HepG2 (cell line): ENCODE results near the gene ERMP1. TPM values are rescaled to one million over a fixed set of nuclear protein-coding genes. Genes with fewer than 3 reads are reported as not detected.
A peak's percentile ranks its signal among the peaks of the same experiment; 100 is the strongest.

ENCODE experiments used
- ATAC-seq: fragments of 200-7000 bp; cut with Tn5 transposase; 3 replicates; pipeline ENCODE4 v1.9.1; 2020; ENCODE audit warnings: mild to moderate bottlenecking, moderate library complexity
- BruUV-seq: library from RNA; stranded (reverse); fragments of 400-500 nt; replicated peaks from 2 replicates; lab custom pipeline; 2021; lab: Mats Ljungman, UMichigan
- CTCF ChIA-PET: fragments of 300-600 bp; formaldehyde crosslinking; extraction: SDS; loops from one replicate; lab custom pipeline; 2021; ENCODE audit warnings: low total read pairs, inconsistent platforms, low intra/inter-chr PET ratio; lab: Yijun Ruan, JAX
- POLR2A ChIA-PET: fragments of 350-600 bp; sonication (Branson Sonifier 250); formaldehyde crosslinking; loops from one replicate; lab custom pipeline; 2020; ENCODE audit warnings: antibody characterized with exemption, inconsistent platforms; lab: Yijun Ruan, JAX
- DNase-seq: peaks from one replicate; pipeline ENCODE4 v3.0.0-alpha.2; 2015; ENCODE audit warnings: low spot score
- FAIRE-seq: peaks from 3 replicates; lab custom pipeline; 2011; peaks lifted over from hg19 to GRCh38; lab: Jason Lieb, UNC
- H2AFZ ChIP-seq: one replicate; pipeline ENCODE4 v1.6.1; 2011; ENCODE audit warnings: low read length, inconsistent platforms
- H3K27ac ChIP-seq: fragments of 300-600 bp; 3 replicates; pipeline ENCODE4 v1.8.0; 2011; ENCODE audit warnings: mixed run types, mild to moderate bottlenecking, mixed read lengths, low read length, inconsistent platforms; ENCODE audit not compliant: insufficient read depth; ENCODE audit errors: extremely low read length
- H3K27me3 ChIP-seq, 2 experiments: fragments of 200-600 bp in 1 of 2; 2 replicates in 1 of 2; 3 replicates in 1 of 2; pipeline versions ENCODE4 v1.6.0 to v1.8.0; 2011; ENCODE audit warnings: low read length in 2 of 2, mild to moderate bottlenecking in 2 of 2, moderate library complexity in 2 of 2, inconsistent platforms in 1 of 2; ENCODE audit not compliant: insufficient read depth in 2 of 2, control insufficient read depth in 1 of 2
- H3K36me3 ChIP-seq, 2 experiments: fragments of 200-600 bp in 1 of 2; replicated peaks in 1 of 2; 2 replicates in 1 of 2; 3 replicates in 1 of 2; pipeline versions ENCODE4 v1.5.1 to v1.8.0; 2011; ENCODE audit warnings: low read length in 2 of 2, inconsistent platforms in 1 of 2; ENCODE audit not compliant: insufficient read depth in 2 of 2, control insufficient read depth in 1 of 2
- H3K4me1 ChIP-seq: 2 replicates; pipeline ENCODE4 v1.5.1; 2012; ENCODE audit warnings: low read length, inconsistent platforms; ENCODE audit not compliant: insufficient read depth
- H3K4me2 ChIP-seq: 2 replicates; pipeline ENCODE4 v1.6.0; 2011; ENCODE audit warnings: low read depth, low read length, inconsistent platforms
- H3K4me3 ChIP-seq, 3 experiments: fragments of 200-600 bp in 1 of 3; sonication (generic), shearing (Covaris generic) in 1 of 3; replicated peaks in 1 of 3; 2 replicates each; pipeline ENCODE4 v1.5.1; 2011 to 2016; ENCODE audit warnings: low read length in 3 of 3, inconsistent platforms in 2 of 3, low read depth in 2 of 3, mild to moderate bottlenecking in 2 of 3, control low read depth in 1 of 3, mixed read lengths in 1 of 3; ENCODE audit not compliant: insufficient read depth in 1 of 3
- H3K79me2 ChIP-seq: one replicate; pipeline ENCODE4 v1.6.1; 2011; ENCODE audit warnings: low read length, inconsistent platforms; ENCODE audit not compliant: insufficient read depth
- H3K9ac ChIP-seq: 2 replicates; pipeline ENCODE4 v1.6.0; 2011; ENCODE audit warnings: mild to moderate bottlenecking, low read depth, low read length, inconsistent platforms; ENCODE audit not compliant: insufficient read depth
- H3K9me3 ChIP-seq: 2 replicates; pipeline ENCODE4 v1.5.1; 2012; ENCODE audit warnings: mild to moderate bottlenecking, low read length
- H4K20me1 ChIP-seq: 2 replicates; pipeline ENCODE4 v1.6.0; 2011; ENCODE audit warnings: inconsistent platforms, mild to moderate bottlenecking, low read length, moderate library complexity; ENCODE audit not compliant: insufficient read depth
- ARID4A ChIP-seq: sonication (generic); formaldehyde crosslinking; IDR thresholded peaks from 2 replicates; pipeline ENCODE4 v1.5.0; 2020; ENCODE audit warnings: mild to moderate bottlenecking, missing genetic modification reagents, borderline replicate concordance
- ATF3 ChIP-seq: sonication (generic); formaldehyde crosslinking; IDR thresholded peaks from 2 replicates; pipeline ENCODE4 v1.4.0; 2020; ENCODE audit warnings: missing genetic modification reagents
- ATF7 ChIP-seq, 2 experiments: fragments of 450-650 bp in 1 of 2; sonication (generic) in 1 of 2; formaldehyde crosslinking in 1 of 2; IDR thresholded peaks; 2 replicates each; pipeline versions ENCODE4 v1.4.0 to v1.6.1; 2016 to 2020; ENCODE audit warnings: antibody characterized with exemption in 1 of 2, mild to moderate bottlenecking in 1 of 2, missing genetic modification reagents in 1 of 2
- BCL6 ChIP-seq: IDR thresholded peaks from 2 replicates; pipeline ENCODE4 v1.6.1; 2016; ENCODE audit warnings: missing genetic modification reagents, missing compliant biosample characterization
- DR1 ChIP-seq: sonication (generic); formaldehyde crosslinking; IDR thresholded peaks from 2 replicates; pipeline ENCODE4 v1.8.0; 2021; ENCODE audit warnings: mild to moderate bottlenecking, missing genetic modification reagents, inconsistent platforms
- GLMP ChIP-seq: sonication (generic); formaldehyde crosslinking; IDR thresholded peaks from 2 replicates; pipeline ENCODE4 v1.9.0; 2021; ENCODE audit warnings: missing genetic modification reagents, mild to moderate bottlenecking, borderline replicate concordance
- HNRNPH1 ChIP-seq: fragments of 200-400 bp; formaldehyde crosslinking; optimal IDR thresholded peaks from 2 replicates; pipeline ENCODE3; 2017; ENCODE audit warnings: mild to moderate bottlenecking, low read depth, low read length
- IKZF4 ChIP-seq: sonication (generic); formaldehyde crosslinking; IDR thresholded peaks from 2 replicates; pipeline ENCODE4 v1.5.1; 2020; ENCODE audit warnings: borderline replicate concordance, mild to moderate bottlenecking, low read depth, missing genetic modification reagents; ENCODE audit errors: not compliant biosample characterization
- NFE2L1 ChIP-seq: sonication (generic); formaldehyde crosslinking; IDR thresholded peaks from 2 replicates; pipeline ENCODE4 v1.4.0; 2020; ENCODE audit warnings: missing genetic modification reagents, mild to moderate bottlenecking, borderline replicate concordance
- PRMT3 ChIP-seq: sonication (generic); formaldehyde crosslinking; IDR thresholded peaks from 2 replicates; pipeline ENCODE4 v1.8.1; 2022; ENCODE audit warnings: low read depth, mild to moderate bottlenecking, moderate library complexity, missing genetic modification reagents, borderline replicate concordance
- ZBTB21 ChIP-seq: sonication (generic); formaldehyde crosslinking; IDR thresholded peaks from 2 replicates; pipeline ENCODE4 v1.4.0; 2020; ENCODE audit warnings: missing genetic modification reagents
- ZNF12 ChIP-seq: sonication (generic); formaldehyde crosslinking; IDR thresholded peaks from 2 replicates; pipeline ENCODE4 v1.5.0; 2020; ENCODE audit warnings: missing genetic modification reagents
- ZNF329 ChIP-seq: sonication (generic); formaldehyde crosslinking; IDR thresholded peaks from 2 replicates; pipeline ENCODE4 v1.9.0; 2021; ENCODE audit warnings: low read depth, mild to moderate bottlenecking, missing genetic modification reagents
- ZNF343 ChIP-seq: sonication (generic); formaldehyde crosslinking; IDR thresholded peaks from 2 replicates; pipeline ENCODE4 v1.4.0; 2020; ENCODE audit warnings: mild to moderate bottlenecking, missing genetic modification reagents
- ZNF362 ChIP-seq: sonication (generic); formaldehyde crosslinking; IDR thresholded peaks from 2 replicates; pipeline ENCODE4 v1.4.0; 2020; ENCODE audit warnings: missing genetic modification reagents, mild to moderate bottlenecking, borderline replicate concordance
- ZNF549 ChIP-seq: sonication (generic); formaldehyde crosslinking; IDR thresholded peaks from 2 replicates; pipeline ENCODE4 v1.5.0; 2020; ENCODE audit warnings: missing genetic modification reagents
- ZNF784 ChIP-seq: sonication (generic); formaldehyde crosslinking; IDR thresholded peaks from 2 replicates; pipeline ENCODE4 v1.5.1; 2020; ENCODE audit warnings: missing genetic modification reagents, mild to moderate bottlenecking, borderline replicate concordance
- WGBS: methylation state at CpG from one replicate; pipeline ENCODE4 v1.1.6; 2017; ENCODE audit warnings: low lambda C conversion rate; 5-methylcytosine and 5-hydroxymethylcytosine counted together
- in situ Hi-C: cut with HindIII; loops from 2 replicates; pipeline ENCODE4 v1.10.0; 2017; ENCODE audit warnings: low pct_unique_long_range_greater_than_20kb; ENCODE audit not compliant: extremely low pct_ligation_motif_present
- intact Hi-C: fragments of 100-400 bp; cut with micrococcal nuclease; formaldehyde crosslinking; loops from one replicate; pipeline ENCODE4 v1.10.0; 2022; ENCODE audit not compliant: unreplicated experiment
- polyA plus RNA-seq, 8 experiments: library from polyadenylated mRNA; depleted of rRNA in 3 of 8; stranded (reverse) in 7 of 8; unstranded in 1 of 8; fragments of >200 nt; fragmentation: Illumina TruSeq in 4 of 8; extraction: Trizol in 4 of 8; gene quantifications; 2 replicates each; pipeline versions ENCODE4 v1.2.1 to v1.2.3, GENCODE V29; 2011 to 2016; ENCODE audit warnings: low read depth in 4 of 8, missing spikeins in 1 of 8, mixed read lengths in 1 of 8; ENCODE audit not compliant: insufficient read depth in 1 of 8
- total RNA-seq, 5 experiments: library from RNA; depleted of rRNA; stranded (reverse); fragments of >200 nt; fragmentation: Illumina TruSeq; extraction: Trizol; gene quantifications; 2 replicates each; pipeline ENCODE4 v1.2.3, GENCODE V29; 2016; ENCODE audit warnings: low read depth in 1 of 5

ERMP1 gene
- total and polyA plus RNA-seq, 2 of the 13 experiments (the other 11 are each of a cell fraction or from before 2014, with no cell fraction given): 40.9 to 65.4 TPM

GRCh38 chr9:5817862-5818261 is 15.1 kb downstream of the ERMP1 start:
- ATAC-seq (no peak), FAIRE-seq (no peak), DNase-seq (peak; percentile 38)
- no TSS peak for BruUV-seq
- H2AFZ ChIP-seq: no peak overlapping the region
- no peak overlapping the region for H3K4me2 ChIP-seq
- no peaks in the 10 kb centered on the region for H3K9me3 ChIP-seq
- no peaks in the 10 kb centered on the region for H3K27me3 ChIP-seq
- in situ Hi-C loops (no loop called here), intact Hi-C loops (no loop called here)
- peaks cover 32% of the 10 kb centered on the region for H3K79me2 ChIP-seq
- no peak overlapping the region for H3K9ac ChIP-seq
- WGBS: 97% methylated on average over 3 of the region's 3 CpGs
- POLR2A ChIA-PET: interaction anchor here (2.0 kb wide), 1 partner anchor 10 kb away, joined by 4 read pairs; no protein-coding TSS in a partner anchor
- H3K4me1 ChIP-seq: peaks cover 24% of the 10 kb centered on the region
- peaks cover 8 to 45% of the 10 kb centered on the region in 2 experiments for H3K36me3 ChIP-seq
- CTCF ChIA-PET: no interaction called here
- no peaks in the 10 kb centered on the region for H4K20me1 ChIP-seq
- no peak overlapping the region for H3K4me3 ChIP-seq
- H3K27ac ChIP-seq: peak overlapping the region; percentile 5
- no peak for TF ChIP-seq DR1 (CRISPR knock-in tag)
- TF ChIP-seq ATF7 (IDR thresholded peaks at IDR 0.05): peak; percentile 32; the same call in 1 of the 2 replicates
- TF ChIP-seq ATF7 (CRISPR knock-in tag; IDR thresholded peaks at IDR 0.05): no peak
- TF ChIP-seq ZNF362 (CRISPR knock-in tag): peak; percentile 44; the same call in 1 of the 2 replicates
- TF ChIP-seq ZNF549 (CRISPR knock-in tag): no peak
- peak; percentile 70 for TF ChIP-seq ATF3 (CRISPR knock-in tag)
- TF ChIP-seq ZNF784 (CRISPR knock-in tag): no peak
- no peak for TF ChIP-seq PRMT3
- no peak for TF ChIP-seq ARID4A
- no peak for TF ChIP-seq ZNF12 (CRISPR knock-in tag)
- no peak for TF ChIP-seq IKZF4 (CRISPR knock-in tag)
- no peak for TF ChIP-seq HNRNPH1
- TF ChIP-seq BCL6 (CRISPR knock-in tag): peak; percentile 63
- no peak for TF ChIP-seq ZNF329
- no peak for TF ChIP-seq GLMP (CRISPR knock-in tag)
- TF ChIP-seq ZNF343 (CRISPR knock-in tag): no peak
- TF ChIP-seq NFE2L1: no peak
- no peak for TF ChIP-seq ZBTB21
